HG02884 (cell line): Measurements from ENCODE around the gene IGF1R.

Experiments
- ATAC-seq: cut with Tn5 transposase; IDR thresholded peaks from one replicate; pipeline ENCODE4 v1.9.1; 2021; ENCODE audit warnings: mild to moderate bottlenecking, moderate library complexity; ENCODE audit not compliant: unreplicated experiment

IGF1R gene

GRCh38 chr15:98703126-98703685, 54.9 kb downstream of the IGF1R start:
- no peak for ATAC-seq

- no peak for ATAC-seq
Measured at GRCh38 chr15:98705070-98705469, 56.7 kb downstream of the IGF1R start.

- ATAC-seq, result no peak
Measured at GRCh38 chr15:98706387-98706786, 58.0 kb downstream of the IGF1R start.

GRCh38 chr15:98706986-98707385, 58.6 kb downstream of the IGF1R start:
- no peak for ATAC-seq

GRCh38 chr15:98708037-98708590, 59.8 kb downstream of the IGF1R start:
- no peak for ATAC-seq

GRCh38 chr15:98711810-98712209, 63.5 kb downstream of the IGF1R start:
- ATAC-seq, result no peak

GRCh38 chr15:98712845-98713584, 64.7 kb downstream of the IGF1R start:
- ATAC-seq, result no peak

GRCh38 chr15:98713585-98714001, 65.3 kb downstream of the IGF1R start:
- ATAC-seq, result no peak

- no peak for ATAC-seq
Measured at GRCh38 chr15:98714922-98715321, 66.6 kb downstream of the IGF1R start.

GRCh38 chr15:98715401-98715800, 67.1 kb downstream of the IGF1R start:
- ATAC-seq, result no peak

GRCh38 chr15:98715890-98716443, 67.6 kb downstream of the IGF1R start:
- no peak for ATAC-seq

GRCh38 chr15:98717371-98717770, 69.0 kb downstream of the IGF1R start:
- ATAC-seq, result no peak

- ATAC-seq, result no peak
Measured at GRCh38 chr15:98717942-98718341, 69.6 kb downstream of the IGF1R start.

- no peak for ATAC-seq
Measured at GRCh38 chr15:98718426-98719136, 70.2 kb downstream of the IGF1R start.

- ATAC-seq, result no peak
Measured at GRCh38 chr15:98719137-98719740, 70.9 kb downstream of the IGF1R start.

- no peak for ATAC-seq
Measured at GRCh38 chr15:98720031-98720430, 71.7 kb downstream of the IGF1R start.

- ATAC-seq, result no peak
Measured at GRCh38 chr15:98720577-98721565, 72.5 kb downstream of the IGF1R start.

- ATAC-seq, result no peak
Measured at GRCh38 chr15:98722209-98722608, 73.9 kb downstream of the IGF1R start.

- no peak for ATAC-seq
Measured at GRCh38 chr15:98722645-98723044, 74.3 kb downstream of the IGF1R start.

- ATAC-seq, result no peak
Measured at GRCh38 chr15:98723195-98723594, 74.9 kb downstream of the IGF1R start.
